ENCODE data around the gene PARM1. TPM values are rescaled to one million over a fixed set of nuclear protein-coding genes. Genes with fewer than 3 reads are reported as not detected.

PARM1 gene
- total and polyA plus RNA-seq, 7 donors, result 21.9 to 107 (median 41.7) TPM

DNA sequence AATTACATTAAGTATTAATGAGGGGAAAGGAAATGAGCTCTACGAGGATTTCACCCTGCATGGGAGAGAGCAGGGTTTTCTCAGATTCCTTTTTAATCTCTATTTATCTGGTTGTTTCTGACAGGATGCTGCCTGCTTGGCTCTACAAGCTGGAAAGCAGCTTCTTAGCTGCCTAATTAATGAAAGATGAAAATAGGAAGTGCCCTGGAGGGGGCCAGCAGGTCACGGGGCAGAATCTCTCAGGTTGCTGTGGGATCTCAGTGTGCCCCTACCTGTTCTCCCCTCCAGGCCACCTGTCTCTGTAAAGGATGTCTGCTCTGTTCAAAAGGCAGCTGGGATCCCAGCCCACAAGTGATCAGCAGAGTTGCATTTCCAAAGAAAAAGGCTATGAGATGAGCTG is 113.7 kb downstream of the PARM1 start:
- Histone ChIP-seq H3K27ac (no peak overlapping the region), H3K4me3 (no peak overlapping the region), H3K36me3 (no peaks in the 10 kb centered on the region), H3K27me3 (no peaks in the 10 kb centered on the region), H3K4me1 (no peaks in the 10 kb centered on the region), H3K9me3 (no peaks in the 10 kb centered on the region)
- TF ChIP-seq POLR2A (IDR thresholded peaks at IDR 0.05), result no peak
- no peak for TF ChIP-seq EP300 (IDR thresholded peaks at IDR 0.05)
- no peak for TF ChIP-seq POLR2AphosphoS5 (IDR thresholded peaks at IDR 0.05)
- TF ChIP-seq, protein P1, sequence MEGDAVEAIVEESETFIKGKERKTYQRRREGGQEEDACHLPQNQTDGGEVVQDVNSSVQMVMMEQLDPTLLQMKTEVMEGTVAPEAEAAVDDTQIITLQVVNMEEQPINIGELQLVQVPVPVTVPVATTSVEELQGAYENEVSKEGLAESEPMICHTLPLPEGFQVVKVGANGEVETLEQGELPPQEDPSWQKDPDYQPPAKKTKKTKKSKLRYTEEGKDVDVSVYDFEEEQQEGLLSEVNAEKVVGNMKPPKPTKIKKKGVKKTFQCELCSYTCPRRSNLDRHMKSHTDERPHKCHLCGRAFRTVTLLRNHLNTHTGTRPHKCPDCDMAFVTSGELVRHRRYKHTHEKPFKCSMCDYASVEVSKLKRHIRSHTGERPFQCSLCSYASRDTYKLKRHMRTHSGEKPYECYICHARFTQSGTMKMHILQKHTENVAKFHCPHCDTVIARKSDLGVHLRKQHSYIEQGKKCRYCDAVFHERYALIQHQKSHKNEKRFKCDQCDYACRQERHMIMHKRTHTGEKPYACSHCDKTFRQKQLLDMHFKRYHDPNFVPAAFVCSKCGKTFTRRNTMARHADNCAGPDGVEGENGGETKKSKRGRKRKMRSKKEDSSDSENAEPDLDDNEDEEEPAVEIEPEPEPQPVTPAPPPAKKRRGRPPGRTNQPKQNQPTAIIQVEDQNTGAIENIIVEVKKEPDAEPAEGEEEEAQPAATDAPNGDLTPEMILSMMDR (IDR thresholded peaks at IDR 0.05), result no peak
- DNase-seq, result no peak
- intact Hi-C loops (cut with DNase I), result no loop called here
- 63 to 80% methylated on average over 2 of the region's 2 CpGs for WGBS, 2 donors

DNA sequence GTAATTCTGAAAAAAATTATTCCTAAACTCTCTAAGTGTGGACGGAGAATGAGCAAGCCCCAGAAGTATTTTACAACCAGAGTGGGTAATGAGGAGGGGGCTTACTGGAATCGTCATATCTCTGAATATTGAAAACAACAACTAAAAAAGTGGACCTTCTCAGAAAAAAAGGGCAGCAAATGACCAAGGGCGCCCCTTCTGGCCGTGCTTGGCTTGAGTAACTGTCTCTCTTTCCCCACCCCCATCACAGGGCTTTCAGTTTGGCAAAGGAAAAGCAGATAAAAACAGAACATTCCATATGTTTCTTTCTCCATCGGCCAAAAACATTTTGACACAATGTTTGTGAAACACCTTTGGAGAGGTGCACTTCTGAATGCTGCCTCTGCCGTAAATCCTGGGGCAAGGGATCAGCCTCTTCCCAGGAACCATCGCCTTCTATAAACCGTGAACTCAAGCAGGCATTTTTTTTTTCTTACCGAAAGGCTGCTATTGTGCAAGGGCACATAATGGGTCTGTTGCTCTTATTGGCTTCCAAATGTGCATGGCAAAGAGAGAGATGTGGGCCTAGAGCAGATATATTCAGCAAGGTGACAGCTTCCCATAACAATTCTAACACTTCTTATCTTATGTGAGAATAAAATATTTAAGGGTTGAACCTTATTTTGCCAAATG is 115.4 kb downstream of the PARM1 start:
- H3K27ac ChIP-seq, result no peak overlapping the region
- no peaks in the 10 kb centered on the region for H3K36me3 ChIP-seq
- H3K4me3 ChIP-seq, result no peak overlapping the region
- intact Hi-C loops (cut with DNase I), result no loop called here
- 80 to 87% methylated on average over 9 of the region's 9 CpGs for WGBS, 2 donors
- H3K27me3 ChIP-seq, result no peaks in the 10 kb centered on the region
- H3K9me3 ChIP-seq, result no peaks in the 10 kb centered on the region
- no peaks in the 10 kb centered on the region for H3K4me1 ChIP-seq
- TF ChIP-seq, protein P1 (IDR thresholded peaks at IDR 0.05), result no peak
- TF ChIP-seq EP300 (IDR thresholded peaks at IDR 0.05) (no peak), POLR2A (IDR thresholded peaks at IDR 0.05) (no peak), POLR2AphosphoS5 (IDR thresholded peaks at IDR 0.05) (no peak)
- DNase-seq, result no peak

DNA sequence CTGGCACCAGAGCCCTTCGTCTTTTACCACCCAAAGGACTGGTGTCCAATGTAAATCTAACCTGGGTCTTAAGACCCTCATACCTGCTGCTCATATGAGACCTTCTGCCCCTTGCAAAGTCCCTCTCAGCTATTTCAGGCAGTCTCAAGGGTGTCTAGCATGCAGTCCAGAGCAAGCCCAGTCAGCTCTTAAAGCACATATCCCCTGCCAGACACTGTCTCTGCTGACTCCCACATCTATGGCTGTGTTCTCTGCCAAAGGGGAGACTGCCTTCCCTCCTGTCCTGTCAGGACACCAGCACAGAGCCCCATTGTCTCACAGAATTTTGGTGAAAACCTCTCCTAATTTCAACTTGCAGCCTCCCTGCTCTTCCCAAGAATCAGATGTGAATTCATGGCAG is 118.5 kb downstream of the PARM1 start:
- Histone ChIP-seq H3K4me1 (no peaks in the 10 kb centered on the region), H3K27me3 (no peaks in the 10 kb centered on the region), H3K27ac (no peak overlapping the region), H3K9me3 (no peaks in the 10 kb centered on the region), H3K4me3 (no peak overlapping the region), H3K36me3 (no peaks in the 10 kb centered on the region)
- no peak for TF ChIP-seq POLR2AphosphoS5 (IDR thresholded peaks at IDR 0.05)
- no peak for TF ChIP-seq EP300 (IDR thresholded peaks at IDR 0.05)
- no peak for TF ChIP-seq POLR2A (IDR thresholded peaks at IDR 0.05)
- TF ChIP-seq, protein P1 (IDR thresholded peaks at IDR 0.05), result no peak
- intact Hi-C loops (cut with DNase I), result no loop called here
- 94% methylated on average over 1 of the region's 1 CpG for WGBS, 2 donors
- DNase-seq, result no peak

DNA sequence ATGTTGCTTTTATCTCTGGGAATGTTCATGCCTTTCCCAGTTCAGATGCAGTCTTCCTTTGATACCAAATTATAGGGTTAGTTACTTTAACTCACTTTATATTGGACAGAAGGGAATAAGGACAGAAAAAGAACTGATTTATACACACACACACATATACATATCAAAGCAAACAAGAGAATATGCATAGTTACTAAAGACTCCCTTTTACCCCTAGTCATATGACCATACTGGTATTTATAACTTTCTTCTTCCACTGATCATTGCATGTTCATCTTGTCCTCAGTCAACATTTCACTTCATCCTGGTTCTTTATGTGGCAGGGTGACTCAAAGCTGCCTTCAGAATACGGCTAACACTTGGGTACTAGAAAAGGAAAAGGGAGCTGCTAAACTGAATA is 120.4 kb downstream of the PARM1 start:
- no peaks in the 10 kb centered on the region for H3K27me3 ChIP-seq
- no peak for DNase-seq
- no peak for TF ChIP-seq POLR2AphosphoS5 (IDR thresholded peaks at IDR 0.05)
- TF ChIP-seq, protein P1 (IDR thresholded peaks at IDR 0.05), result no peak
- no peak for TF ChIP-seq EP300 (IDR thresholded peaks at IDR 0.05)
- no peak for TF ChIP-seq POLR2A (IDR thresholded peaks at IDR 0.05)
- H3K9me3 ChIP-seq, result no peaks in the 10 kb centered on the region
- H3K27ac ChIP-seq, result no peak overlapping the region
- H3K4me1 ChIP-seq, result no peaks in the 10 kb centered on the region
- no peaks in the 10 kb centered on the region for H3K36me3 ChIP-seq
- intact Hi-C loops (cut with DNase I), result no loop called here
- no peak overlapping the region for H3K4me3 ChIP-seq
- WGBS, 2 donors, result 88 to 89% methylated on average over 1 of the region's 1 CpG

DNA sequence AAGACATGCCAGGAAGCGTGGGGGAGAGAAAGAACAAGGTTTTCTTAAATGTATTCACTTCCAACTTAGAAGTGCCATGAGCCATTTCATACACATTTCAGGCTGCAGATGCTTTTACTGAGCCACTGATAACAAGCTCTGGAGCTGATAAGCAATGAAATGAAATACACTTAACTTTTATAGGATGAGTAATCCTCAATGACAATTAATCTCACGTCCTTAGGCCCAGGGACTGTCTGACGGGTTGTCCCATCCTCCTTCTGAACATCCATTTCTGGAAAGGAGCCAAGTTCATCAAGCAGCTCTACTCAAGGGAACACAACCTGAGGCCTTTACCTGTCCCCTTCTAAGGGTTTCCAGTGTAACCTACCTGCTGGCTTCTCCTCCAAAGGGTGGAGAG is 121.2 kb downstream of the PARM1 start:
- H3K27me3 ChIP-seq, result no peaks in the 10 kb centered on the region
- no peak overlapping the region for H3K4me3 ChIP-seq
- H3K36me3 ChIP-seq, result no peaks in the 10 kb centered on the region
- WGBS, 2 donors, result 53 to 78% methylated on average over 3 of the region's 3 CpGs
- no peak overlapping the region for H3K27ac ChIP-seq
- no peak for DNase-seq
- no peaks in the 10 kb centered on the region for H3K4me1 ChIP-seq
- no peak for TF ChIP-seq EP300 (IDR thresholded peaks at IDR 0.05)
- TF ChIP-seq, protein P1 (IDR thresholded peaks at IDR 0.05), result no peak
- no peak for TF ChIP-seq POLR2A (IDR thresholded peaks at IDR 0.05)
- no peak for TF ChIP-seq POLR2AphosphoS5 (IDR thresholded peaks at IDR 0.05)
- no peaks in the 10 kb centered on the region for H3K9me3 ChIP-seq
- intact Hi-C loops (cut with DNase I), result no loop called here
